SU-DHL-6 (cell line): Measurements from ENCODE around the gene SLC25A34.

Source experiments
- EZH2phosphoT487 ChIP-seq: fragments of 200-600 bp; sonication (generic), shearing (Covaris generic); conservative IDR thresholded peaks from 2 replicates; pipeline ENCODE4 v1.6.1; 2018; ENCODE audit warnings: mild to moderate bottlenecking, antibody characterized with exemption, low read length, moderate library complexity, mixed read lengths
- TF ChIP-seq, protein P1 (sequence below): fragments of 200-600 bp; sonication (generic); IDR thresholded peaks from one replicate; pipeline ENCODE4 v1.5.1; 2017; ENCODE audit warnings: antibody characterized with exemption, mild to moderate bottlenecking, low read length, moderate library complexity; ENCODE audit not compliant: insufficient read depth, poor library complexity, severe bottlenecking

DNA sequence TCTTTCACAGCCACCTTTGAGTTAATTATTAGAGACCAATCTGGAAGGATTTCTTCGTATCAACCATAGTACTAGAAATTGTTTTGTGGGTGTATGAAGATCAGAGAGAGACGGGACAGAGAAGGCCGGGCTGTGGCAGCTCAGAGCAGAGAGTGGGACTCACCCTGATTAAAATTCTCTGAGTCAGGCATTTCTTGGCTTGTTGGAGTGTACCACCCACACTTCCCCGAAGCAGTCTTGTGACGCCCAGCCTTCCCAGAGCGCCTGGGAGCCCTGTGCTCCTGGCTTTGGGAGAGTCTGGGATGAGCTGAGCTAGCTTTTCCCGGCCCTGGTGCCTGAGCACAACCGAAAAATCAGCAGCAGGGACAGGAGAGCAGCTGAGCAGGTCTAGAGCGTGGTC lies 32.5 kb upstream of the SLC25A34 start:
- TF ChIP-seq, protein P1, sequence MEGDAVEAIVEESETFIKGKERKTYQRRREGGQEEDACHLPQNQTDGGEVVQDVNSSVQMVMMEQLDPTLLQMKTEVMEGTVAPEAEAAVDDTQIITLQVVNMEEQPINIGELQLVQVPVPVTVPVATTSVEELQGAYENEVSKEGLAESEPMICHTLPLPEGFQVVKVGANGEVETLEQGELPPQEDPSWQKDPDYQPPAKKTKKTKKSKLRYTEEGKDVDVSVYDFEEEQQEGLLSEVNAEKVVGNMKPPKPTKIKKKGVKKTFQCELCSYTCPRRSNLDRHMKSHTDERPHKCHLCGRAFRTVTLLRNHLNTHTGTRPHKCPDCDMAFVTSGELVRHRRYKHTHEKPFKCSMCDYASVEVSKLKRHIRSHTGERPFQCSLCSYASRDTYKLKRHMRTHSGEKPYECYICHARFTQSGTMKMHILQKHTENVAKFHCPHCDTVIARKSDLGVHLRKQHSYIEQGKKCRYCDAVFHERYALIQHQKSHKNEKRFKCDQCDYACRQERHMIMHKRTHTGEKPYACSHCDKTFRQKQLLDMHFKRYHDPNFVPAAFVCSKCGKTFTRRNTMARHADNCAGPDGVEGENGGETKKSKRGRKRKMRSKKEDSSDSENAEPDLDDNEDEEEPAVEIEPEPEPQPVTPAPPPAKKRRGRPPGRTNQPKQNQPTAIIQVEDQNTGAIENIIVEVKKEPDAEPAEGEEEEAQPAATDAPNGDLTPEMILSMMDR = no peak
- TF ChIP-seq EZH2phosphoT487 = no peak
